Right forelimb (tissue), 1 donor: ENCODE results near the gene ACER3.
"Not testable (repeated sequence)": the region's sequence is repeated elsewhere in the genome, so short reads cannot be mapped to it uniquely, and the experiment has no call there.

ENCODE experiments used
- DNase-seq: peaks from one replicate; pipeline ENCODE4 v3.0.0-alpha.2; 2018

ACER3 gene

GRCh38 chr11:77003963-77004362, 143.2 kb downstream of the ACER3 start:
- DNase-seq = no peak

- no peak for DNase-seq
Measured at GRCh38 chr11:77009533-77010160, 148.9 kb downstream of the ACER3 start.

DNA sequence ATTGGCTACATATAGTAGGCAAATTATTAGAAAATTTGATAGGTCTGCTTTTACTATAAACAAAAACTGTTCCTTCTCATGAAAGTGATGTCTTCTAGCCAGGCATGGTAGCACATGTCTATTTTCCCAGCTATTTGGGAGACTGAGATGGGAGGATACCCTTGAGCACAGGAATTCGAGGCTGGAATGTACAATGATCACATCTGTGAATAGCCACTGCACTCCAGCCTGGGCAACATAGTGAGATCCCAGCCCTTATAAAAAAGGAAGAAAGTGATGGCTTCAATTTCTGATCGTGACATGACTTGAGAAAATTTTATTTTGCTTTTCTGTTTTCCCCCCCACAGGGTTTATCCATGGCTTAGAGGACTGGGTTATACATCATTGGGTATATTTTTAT, 154.0 kb downstream of the ACER3 start:
- DNase-seq = no peak

- not testable (repeated sequence) for DNase-seq
Measured at GRCh38 chr11:77018396-77018924, 157.7 kb downstream of the ACER3 start.

- no peak for DNase-seq
Measured at GRCh38 chr11:77019976-77020595, 159.4 kb downstream of the ACER3 start.

DNA sequence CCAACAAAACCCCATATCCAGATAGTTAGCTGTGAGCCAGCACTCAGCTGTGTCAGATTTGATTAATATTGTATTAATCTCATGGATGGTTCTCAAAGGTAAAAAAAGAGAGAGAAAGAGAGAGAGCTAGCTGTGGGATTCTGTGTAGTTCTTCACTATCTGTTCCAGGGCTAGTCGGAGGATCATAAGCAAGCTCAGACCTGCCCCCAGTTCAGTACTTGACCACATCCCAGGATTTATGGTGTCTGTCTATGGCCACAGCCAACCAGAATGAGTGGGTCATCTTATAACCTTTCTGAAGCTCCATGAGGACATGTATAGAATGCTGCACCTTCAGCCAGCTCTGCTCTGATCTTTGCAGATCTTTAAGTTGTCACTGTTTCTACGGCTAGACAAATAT, 160.0 kb downstream of the ACER3 start:
- DNase-seq = no peak

- DNase-seq = no peak
Measured at GRCh38 chr11:77024745-77025144, 164.0 kb downstream of the ACER3 start.

- no peak for DNase-seq
Measured at GRCh38 chr11:77026221-77026620, 165.5 kb downstream of the ACER3 start.

- DNase-seq = no peak
Measured at GRCh38 chr11:77026743-77027142, 166.0 kb downstream of the ACER3 start.

GRCh38 chr11:77027275-77027674, 166.6 kb downstream of the ACER3 start:
- DNase-seq = no peak

- no peak for DNase-seq
Measured at GRCh38 chr11:77029829-77030228, 169.1 kb downstream of the ACER3 start.

GRCh38 chr11:77030834-77031414, 170.2 kb downstream of the ACER3 start:
- no peak for DNase-seq

DNA sequence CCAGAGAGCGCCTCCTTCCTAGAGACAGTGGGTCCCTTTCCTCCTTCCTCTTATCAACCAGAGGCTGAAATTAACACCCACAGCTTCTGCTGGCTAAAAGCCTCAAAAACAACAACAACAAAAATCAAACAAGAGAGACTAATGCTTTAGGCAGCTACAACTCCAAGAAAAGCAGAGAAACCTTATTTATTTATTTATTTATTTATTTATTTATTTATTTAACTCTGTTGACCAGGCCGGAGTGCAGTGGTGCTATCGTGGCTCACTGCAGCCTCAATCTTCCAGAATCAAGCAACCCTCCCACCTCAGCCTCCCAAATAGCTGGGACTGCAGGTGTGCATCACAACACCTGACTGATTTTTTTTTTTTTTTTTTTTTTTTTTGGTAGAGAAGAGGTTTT, 170.9 kb downstream of the ACER3 start:
- no peak for DNase-seq

GRCh38 chr11:77035039-77035438, 174.3 kb downstream of the ACER3 start:
- no peak for DNase-seq

- no peak for DNase-seq
Measured at GRCh38 chr11:77035580-77035979, 174.9 kb downstream of the ACER3 start.

- no peak for DNase-seq
Measured at GRCh38 chr11:77036398-77036797, 175.7 kb downstream of the ACER3 start.

DNA sequence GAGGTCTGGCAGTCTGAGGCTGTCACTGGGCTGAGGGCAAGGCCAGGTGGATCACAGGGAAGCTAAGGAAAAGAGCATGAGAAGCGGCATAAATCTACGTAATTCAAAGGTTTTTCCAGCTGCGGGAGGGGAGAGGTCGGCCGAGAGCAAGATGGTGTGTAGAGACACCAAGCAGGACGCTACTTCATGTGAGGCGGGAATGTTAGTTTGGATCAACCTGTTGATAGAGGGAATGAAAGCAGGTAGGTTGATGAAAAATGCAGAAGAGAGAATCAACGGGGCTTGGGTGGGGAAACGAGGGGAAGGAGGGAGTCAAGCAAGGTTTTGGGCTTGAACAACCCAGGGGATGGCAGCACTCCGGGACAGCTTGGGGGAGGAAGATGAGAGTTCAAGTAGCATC, 176.3 kb downstream of the ACER3 start:
- no peak for DNase-seq

DNA sequence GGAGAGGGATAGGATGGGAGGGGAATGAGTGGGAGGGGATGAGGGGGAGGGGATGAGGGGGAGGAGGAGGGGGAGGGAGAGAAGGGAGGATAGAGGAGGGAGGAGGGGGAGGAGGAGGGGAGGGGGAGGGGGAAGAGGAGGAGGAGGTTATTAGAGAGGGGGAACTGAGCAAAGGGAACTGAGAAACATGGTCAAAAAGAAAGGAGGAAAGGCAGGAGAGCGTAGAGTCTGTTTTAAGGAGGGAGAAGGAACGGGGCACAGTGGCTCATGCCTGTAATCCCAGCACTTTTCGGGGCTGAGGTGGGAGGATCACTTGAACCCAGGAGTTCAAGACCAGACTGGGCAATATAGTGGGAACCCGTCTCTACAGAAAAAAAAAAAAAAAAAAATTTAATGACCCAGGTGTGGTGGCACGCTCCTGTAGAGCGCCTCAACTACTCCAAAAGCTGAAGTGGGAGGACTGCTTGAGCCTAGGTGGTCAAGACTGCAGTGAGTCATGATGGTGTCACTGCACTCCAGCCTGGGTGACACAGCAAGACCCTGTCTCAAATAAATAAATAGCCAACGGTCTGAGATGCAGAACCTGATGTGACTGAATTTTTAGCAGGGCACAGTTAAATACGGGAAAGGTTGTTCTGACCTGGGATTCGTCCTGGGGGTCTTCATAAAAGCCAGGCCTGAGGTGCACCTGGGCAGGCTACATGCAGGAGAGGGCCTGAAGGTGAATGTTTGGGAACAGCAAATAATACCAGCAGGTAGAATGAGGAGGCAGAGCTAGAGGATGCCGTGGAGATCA, 177.5 kb downstream of the ACER3 start:
- no peak for DNase-seq

DNA sequence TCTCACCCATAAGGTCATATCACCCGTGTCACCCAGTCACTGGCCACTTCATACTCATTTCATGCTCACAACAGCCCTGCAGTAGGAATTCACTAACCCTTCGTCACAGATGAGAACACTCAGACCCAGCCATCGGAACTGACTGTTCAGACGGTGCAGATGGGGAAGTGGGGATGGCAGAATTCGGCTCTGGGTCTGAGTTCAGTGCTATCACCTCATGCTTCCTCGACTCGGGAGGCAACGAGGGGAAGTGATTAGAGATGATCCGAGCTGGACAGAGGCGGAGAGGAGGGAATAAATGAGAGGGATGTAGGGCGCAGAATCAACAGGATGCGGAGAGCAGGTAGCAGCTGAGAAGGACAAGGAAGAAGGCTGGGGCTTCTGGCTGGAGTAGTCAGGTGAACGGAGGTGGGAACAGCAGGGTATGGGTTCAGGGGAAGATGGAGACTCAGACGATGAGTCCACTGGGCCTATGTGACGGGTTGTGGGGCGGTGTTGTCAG, 178.2 kb downstream of the ACER3 start:
- no peak for DNase-seq

DNA sequence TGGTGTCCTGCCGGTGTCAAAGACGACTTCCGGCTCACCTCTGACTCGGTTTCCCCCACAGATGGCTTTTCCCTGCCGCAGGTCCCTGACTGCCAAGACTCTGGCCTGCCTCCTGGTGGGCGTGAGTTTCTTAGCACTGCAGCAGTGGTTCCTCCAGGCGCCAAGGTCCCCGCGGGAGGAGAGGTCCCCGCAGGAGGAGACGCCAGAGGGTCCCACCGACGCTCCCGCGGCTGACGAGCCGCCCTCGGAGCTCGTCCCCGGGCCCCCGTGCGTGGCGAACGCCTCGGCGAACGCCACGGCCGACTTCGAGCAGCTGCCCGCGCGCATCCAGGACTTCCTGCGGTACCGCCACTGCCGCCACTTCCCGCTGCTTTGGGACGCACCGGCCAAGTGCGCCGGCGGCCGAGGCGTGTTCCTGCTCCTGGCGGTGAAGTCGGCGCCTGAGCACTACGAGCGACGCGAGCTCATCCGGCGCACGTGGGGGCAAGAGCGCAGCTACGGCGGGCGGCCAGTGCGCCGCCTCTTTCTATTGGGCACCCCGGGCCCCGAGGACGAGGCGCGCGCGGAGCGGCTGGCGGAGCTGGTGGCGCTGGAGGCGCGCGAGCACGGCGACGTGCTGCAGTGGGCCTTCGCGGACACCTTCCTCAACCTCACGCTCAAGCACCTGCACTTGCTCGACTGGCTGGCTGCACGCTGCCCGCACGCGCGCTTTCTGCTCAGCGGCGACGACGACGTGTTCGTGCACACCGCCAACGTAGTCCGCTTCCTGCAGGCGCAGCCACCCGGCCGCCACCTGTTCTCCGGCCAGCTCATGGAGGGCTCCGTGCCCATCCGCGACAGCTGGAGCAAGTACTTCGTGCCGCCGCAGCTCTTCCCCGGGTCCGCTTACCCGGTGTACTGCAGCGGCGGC, 179.0 kb downstream of the ACER3 start:
- DNase-seq = peak; percentile 63

GRCh38 chr11:77040401-77040777, 179.7 kb downstream of the ACER3 start:
- no peak for DNase-seq

GRCh38 chr11:77040889-77041288, 180.2 kb downstream of the ACER3 start:
- DNase-seq = no peak
